ENCODE data around the gene ENTR1.

ENTR1 gene

DNA sequence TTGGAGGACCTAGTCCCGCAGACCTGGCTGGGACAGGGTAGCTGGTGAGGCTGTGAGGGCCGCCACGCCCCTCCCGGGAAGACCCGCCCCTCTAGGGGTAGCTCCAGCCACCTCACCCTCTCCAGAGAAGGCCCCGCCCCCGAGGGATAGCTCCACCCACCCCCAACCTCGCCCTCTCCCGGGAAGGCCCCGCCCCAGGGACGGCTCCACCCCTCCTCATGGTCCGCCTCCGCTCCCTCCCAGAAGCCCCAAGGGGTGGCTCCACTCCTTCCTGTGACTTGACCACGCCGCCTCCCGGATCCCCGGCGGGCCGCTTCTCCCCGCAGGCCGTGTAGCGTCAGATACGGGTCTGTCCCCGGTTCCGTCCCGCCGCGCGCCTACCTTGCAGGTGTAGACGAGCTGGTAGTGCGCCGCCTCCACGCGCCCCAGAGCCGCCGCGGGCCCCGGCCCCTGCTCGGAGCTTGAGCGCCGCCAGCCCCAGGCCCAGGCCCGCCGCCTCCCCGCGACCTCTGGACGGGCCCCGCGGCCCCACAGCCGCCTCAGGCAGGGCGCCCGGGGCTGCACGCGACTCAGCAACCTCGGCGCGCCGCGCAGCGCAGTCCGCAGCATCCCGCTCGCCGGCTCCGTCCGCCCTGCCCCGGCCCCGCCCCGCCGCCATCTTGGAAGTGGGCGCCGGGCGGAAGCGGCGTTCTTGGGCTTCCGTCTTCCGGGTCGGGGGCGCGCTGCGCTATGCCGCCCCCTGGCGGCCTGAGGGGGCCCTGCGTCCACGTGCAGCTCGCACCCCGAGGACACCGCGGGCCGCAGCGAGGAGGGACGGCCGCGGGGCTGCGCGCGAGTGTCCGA lies 47.1 kb downstream of the ENTR1 start, which contains the start of gene DNLZ:
Gene DNLZ, minus strand, starts transcription at position 639 of the 843 bp plus-strand sequence. Its CDS starts 30 bp downstream, at position 609.
- in situ Hi-C loops (cut with MboI; ENCODE audit: low sequenced_read_pairs), result no loop called here

DNA sequence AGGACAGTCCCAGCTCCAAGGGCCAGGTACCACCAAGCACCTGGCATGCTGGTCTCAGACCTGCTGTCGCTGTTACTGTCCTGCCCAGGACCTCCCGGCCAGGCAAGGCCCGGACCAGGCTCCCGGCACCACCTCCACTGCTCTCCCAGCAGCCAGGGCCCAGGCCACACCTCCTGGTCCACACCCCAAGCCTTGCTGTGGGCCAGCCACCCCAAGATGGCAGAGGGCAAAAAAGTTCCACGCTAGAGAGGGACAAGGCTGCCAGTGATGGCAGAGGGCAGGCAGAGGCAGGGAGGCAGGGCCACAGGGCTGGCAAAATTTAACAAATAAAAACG lies 48.0 kb downstream of the ENTR1 start:
- in situ Hi-C loops (cut with MboI; ENCODE audit: low sequenced_read_pairs), result no loop called here

- in situ Hi-C loops (cut with MboI; ENCODE audit: low sequenced_read_pairs), result no loop called here
These were observed 48.5 kb downstream of the ENTR1 start for GRCh38 chr9:136361754-136362449.

- in situ Hi-C loops (cut with MboI; ENCODE audit: low sequenced_read_pairs), result no loop called here
These were observed 49.2 kb downstream of the ENTR1 start for GRCh38 chr9:136361047-136361753.

DNA sequence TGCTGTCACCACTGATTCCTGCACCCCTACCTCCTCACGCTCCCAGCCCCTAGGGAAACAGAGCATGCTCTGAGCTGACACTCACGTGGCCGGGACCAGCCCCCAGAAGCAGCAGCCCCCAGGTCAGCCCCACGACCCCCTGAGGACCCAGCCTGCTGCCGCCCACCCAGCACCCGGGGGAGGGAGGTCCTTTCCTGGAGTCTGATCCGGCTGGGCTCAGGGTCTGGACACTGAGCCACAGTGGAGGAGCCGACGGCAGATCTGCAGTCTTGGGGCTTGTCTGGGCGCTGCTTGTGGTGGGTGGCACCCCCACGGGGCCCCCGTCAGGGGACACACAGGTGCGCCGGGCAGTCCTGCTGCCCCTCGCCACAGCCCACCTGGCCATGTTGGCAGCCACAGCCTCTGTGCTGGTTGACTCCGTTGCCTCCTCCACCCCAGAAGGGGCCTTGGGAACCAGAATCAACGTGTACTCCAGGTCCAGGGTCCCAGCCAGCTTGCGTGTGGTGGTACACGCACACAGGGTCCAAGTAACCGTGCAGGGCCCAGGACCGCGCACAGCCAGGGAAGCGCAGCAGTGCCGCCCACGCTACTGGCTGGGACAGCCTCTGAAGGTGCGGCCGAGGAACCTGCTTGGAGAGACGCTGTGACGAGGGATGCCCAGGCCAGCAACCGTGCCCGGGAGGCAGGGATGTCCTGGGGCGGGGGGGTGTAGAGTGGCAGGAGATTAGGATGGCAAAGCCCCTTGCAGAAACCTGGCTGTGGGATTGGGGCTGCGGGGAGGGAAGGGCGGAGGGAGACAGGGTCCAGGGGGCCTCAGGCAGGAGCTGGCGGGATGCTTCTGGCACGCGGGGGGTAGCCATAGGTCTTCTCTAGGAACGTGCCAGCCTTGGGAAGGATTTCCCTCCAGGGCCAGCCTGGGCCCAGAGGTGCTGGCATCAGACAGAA lies 50.4 kb downstream of the ENTR1 start:
- in situ Hi-C loops (cut with MboI; ENCODE audit: low sequenced_read_pairs), result no loop called here

GRCh38 chr9:136358888-136359287 lies 51.5 kb downstream of the ENTR1 start:
- in situ Hi-C loops (cut with MboI; ENCODE audit: low sequenced_read_pairs), result no loop called here

DNA sequence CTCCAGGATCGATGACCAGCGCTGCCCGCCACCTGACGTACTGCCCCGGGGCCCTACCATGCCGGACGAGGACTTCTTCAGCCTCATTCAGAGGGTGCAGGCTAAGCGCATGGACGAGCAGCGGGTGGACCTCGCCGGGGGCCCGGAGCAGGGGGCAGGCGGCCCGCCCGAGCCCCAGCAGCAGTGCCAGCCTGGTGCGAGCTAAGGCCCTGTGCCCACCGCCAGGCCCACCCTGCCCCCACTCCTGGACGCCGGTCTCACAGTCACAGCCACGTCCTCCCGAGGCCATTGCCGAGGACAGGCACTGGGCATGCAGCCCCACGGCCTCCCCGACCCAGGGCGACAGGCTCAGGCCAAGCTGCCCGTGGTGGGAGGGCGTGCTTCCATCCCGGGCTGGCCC lies 52.4 kb downstream of the ENTR1 start:
- in situ Hi-C loops (cut with MboI; ENCODE audit: low sequenced_read_pairs), result no loop called here

DNA sequence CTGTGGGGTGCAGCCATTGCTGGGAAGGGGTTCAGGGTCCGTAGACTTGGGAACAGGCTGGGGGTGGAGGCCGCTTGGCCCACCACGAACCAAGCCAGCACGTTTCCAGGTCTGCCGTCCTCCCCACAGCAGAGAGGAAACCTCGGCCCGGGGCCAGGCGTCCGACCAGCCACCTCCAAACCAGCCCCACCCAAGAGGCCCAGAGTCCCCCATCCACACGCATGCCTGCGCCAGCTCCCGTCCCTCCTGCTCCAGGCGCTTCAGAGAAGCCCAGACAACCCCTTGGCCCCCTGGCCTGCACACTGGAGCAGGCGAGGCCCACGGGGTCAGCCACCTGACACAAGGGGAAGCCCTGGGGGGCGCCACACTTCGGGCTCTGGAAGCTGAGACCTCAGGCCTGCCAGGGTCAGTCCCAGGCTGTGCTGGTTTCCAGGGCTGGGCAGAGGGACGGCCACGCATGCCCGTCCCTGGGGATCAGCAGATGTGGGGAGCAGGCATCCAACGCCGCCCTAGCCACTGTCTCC lies 53.1 kb downstream of the ENTR1 start:
- in situ Hi-C loops (cut with MboI; ENCODE audit: low sequenced_read_pairs), result no loop called here

DNA sequence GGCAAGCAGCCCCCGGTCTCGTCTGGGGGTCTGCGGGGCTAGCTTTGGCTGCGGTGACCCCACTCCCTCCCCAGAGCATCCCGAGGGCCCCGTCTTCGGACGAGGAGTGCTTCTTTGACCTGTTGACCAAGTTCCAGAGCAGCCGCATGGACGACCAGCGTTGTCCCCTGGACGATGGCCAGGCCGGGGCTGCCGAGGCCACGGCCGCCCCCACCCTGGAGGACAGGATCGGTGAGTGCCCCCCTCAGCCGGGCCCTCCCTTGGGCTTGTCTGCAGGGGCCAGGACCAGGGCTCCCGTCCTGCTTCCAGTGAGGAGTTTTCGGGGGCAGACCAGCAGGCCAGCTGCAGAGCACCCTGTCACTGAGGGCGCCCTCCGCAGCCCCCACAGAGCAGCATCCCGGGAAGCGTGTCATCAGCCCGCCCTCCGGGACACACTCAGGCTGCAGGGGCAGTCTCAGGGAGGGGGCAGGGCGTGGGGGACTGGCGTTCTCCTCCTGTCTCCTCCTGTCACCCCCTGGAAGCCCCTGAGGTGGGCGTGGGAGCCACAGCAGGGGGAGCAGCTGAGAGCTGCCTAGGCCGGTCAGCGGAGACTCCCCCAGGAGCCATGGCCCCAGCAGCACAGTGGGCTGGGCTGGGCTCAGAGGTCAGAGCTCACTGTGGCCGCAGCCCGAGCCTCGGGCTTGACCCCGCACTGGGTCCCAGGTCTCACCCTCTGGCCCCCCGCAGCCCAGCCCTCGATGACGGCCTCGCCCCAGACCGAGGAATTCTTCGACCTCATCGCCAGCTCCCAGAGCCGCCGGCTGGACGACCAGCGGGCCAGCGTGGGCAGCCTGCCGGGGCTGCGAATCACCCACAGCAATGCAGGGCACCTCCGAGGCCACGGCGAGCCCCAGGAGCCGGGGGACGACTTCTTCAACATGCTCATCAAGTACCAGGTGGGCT lies 54.5 kb downstream of the ENTR1 start:
- in situ Hi-C loops (cut with MboI; ENCODE audit: low sequenced_read_pairs), result no loop called here

- in situ Hi-C loops (cut with MboI; ENCODE audit: low sequenced_read_pairs), result no loop called here
These were observed 55.8 kb downstream of the ENTR1 start for GRCh38 chr9:136354592-136355085.

DNA sequence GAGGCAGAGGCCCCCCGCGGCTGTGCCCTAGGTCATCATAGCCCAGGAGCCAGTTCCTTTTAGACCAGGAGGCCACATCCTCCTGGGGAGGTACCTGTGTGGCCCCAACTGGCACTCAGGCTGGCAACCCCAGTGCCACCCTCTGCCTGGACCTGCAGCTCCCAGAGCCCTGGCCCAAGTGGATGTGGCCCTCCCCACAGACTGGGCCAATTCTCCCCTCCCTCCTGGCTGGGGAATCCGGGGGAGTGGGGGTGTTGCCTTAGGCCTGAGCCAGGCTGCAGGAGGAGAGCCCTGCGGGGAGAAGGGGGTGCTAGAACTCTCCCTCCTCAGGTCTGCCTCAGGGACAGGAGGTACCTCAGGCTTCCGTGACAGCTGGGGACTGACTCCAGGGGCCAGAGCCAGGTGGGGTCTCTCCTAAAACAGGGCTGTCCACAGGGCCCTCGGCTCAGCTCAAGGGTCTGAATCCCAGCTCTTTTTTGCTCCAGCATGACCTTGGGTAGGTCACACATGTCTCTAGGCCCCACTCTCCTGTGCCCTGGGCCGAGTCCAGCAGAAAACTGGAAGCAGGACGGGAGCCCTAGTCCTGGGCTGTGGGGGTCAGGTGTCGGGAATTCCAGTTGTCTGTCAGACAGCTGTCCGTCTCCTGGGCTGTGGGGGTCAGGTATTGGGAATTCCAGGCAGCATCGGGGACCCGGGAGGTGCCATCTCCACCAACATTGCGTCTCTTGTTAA lies 56.5 kb downstream of the ENTR1 start:
- in situ Hi-C loops (cut with MboI; ENCODE audit: low sequenced_read_pairs), result no loop called here

DNA sequence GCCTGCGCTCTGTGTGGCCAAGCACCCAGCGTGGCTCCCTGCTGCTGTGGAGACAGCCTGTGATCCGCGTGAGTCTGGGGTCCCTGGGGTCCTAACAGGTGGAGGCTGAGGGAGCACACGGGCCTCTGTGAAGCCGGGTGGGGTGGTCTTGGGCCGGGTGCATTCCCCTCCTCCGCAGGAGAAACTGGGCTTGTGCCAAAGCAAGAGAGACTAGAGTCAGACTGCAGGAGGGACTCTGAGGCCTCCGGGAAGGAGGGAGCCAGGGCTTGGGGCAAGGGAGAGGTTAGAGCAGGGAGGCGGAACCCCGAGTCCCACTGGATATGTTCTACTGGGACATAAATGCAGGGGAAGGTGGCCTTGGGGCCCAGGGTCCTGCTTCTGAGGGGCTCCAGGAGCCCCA lies 57.3 kb downstream of the ENTR1 start:
- in situ Hi-C loops (cut with MboI; ENCODE audit: low sequenced_read_pairs), result no loop called here

DNA sequence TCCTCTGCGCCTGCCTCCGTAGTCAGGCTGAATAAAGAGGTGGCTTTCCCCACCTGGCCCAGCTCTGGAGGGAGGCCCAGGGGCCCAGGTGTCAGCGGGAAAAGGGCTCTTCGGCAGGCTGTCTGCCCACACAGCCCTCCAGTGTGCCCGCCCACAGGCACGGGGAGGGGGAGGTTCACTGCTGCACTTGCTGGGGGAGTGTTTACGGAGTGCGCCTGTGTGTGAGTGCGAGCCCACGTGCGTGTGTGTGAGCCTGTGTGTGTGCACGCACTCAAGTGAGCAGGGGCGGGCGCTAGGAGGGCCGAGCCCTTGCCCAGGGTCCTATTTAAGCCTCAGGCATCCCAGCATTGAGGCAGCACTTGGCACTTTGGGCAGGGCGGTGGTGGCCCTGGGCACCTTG lies 57.7 kb downstream of the ENTR1 start:
- in situ Hi-C loops (cut with MboI; ENCODE audit: low sequenced_read_pairs), result no loop called here
